Measurements from ENCODE around the gene MILR1. TPM values are rescaled to one million over a fixed set of nuclear protein-coding genes. Genes with fewer than 3 reads are reported as not detected.
"Not testable (repeated sequence)": the region's sequence is repeated elsewhere in the genome, so short reads cannot be mapped to it uniquely, and the experiment has no call there.

MILR1 gene
- total and polyA plus RNA-seq, 4 donors, result 1.2 to 3.8 (median 1.9) TPM

GRCh38 chr17:64420143-64420670 is 28.7 kb upstream of the MILR1 start:
- H3K36me3 ChIP-seq (ENCODE audit: control insufficient read depth in 4 of 4, insufficient read depth in 3 of 4, low read depth in 1 of 4, low read length in 3 of 4), result no peaks in the 10 kb centered on the region
- no peak for DNase-seq (ENCODE audit: low spot score)
- no peaks in the 10 kb centered on the region for H3K27me3 ChIP-seq (ENCODE audit: control insufficient read depth in 4 of 4, insufficient read depth in 4 of 4, low read length in 3 of 4)
- no peak for TF ChIP-seq TAF1 (conservative IDR thresholded peaks at IDR 0.05)
- peak; percentile 82 for TF ChIP-seq CTCF (IDR thresholded peaks at IDR 0.05; ENCODE audit: low read depth, low read length, missing input control)
- no peak for TF ChIP-seq MAX (IDR thresholded peaks at IDR 0.05)
- no peak for TF ChIP-seq FOXA2 (IDR thresholded peaks at IDR 0.05)
- TF ChIP-seq FOXA1 (IDR thresholded peaks at IDR 0.05), result no peak
- TF ChIP-seq HNF4A (conservative IDR thresholded peaks at IDR 0.05), result no peak
- TF ChIP-seq HNF4G (IDR thresholded peaks at IDR 0.05), result no peak
- peak; percentile 92 to 95 for TF ChIP-seq RAD21 (IDR thresholded peaks at IDR 0.05)
- TF ChIP-seq SP1 (IDR thresholded peaks at IDR 0.05), result no peak
- no peak for TF ChIP-seq REST (IDR thresholded peaks at IDR 0.05)
- TF ChIP-seq, protein P1, sequence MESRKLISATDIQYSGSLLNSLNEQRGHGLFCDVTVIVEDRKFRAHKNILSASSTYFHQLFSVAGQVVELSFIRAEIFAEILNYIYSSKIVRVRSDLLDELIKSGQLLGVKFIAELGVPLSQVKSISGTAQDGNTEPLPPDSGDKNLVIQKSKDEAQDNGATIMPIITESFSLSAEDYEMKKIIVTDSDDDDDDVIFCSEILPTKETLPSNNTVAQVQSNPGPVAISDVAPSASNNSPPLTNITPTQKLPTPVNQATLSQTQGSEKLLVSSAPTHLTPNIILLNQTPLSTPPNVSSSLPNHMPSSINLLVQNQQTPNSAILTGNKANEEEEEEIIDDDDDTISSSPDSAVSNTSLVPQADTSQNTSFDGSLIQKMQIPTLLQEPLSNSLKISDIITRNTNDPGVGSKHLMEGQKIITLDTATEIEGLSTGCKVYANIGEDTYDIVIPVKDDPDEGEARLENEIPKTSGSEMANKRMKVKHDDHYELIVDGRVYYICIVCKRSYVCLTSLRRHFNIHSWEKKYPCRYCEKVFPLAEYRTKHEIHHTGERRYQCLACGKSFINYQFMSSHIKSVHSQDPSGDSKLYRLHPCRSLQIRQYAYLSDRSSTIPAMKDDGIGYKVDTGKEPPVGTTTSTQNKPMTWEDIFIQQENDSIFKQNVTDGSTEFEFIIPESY (IDR thresholded peaks at IDR 0.05), result no peak
- TF ChIP-seq YY1 (IDR thresholded peaks at IDR 0.05), result no peak
- no peak overlapping the region for H3K4me3 ChIP-seq (ENCODE audit: low read depth in 1 of 3, low read length in 3 of 3)
- H3K4me1 ChIP-seq (ENCODE audit: control insufficient read depth in 4 of 4, insufficient read depth in 4 of 4, low read length in 3 of 4), result no peaks in the 10 kb centered on the region
- no peak overlapping the region for H3K27ac ChIP-seq (ENCODE audit: low read depth in 1 of 2, low read length in 2 of 2)
- 27% methylated on average over 6 of the region's 6 CpGs for WGBS
- H3K9me3 ChIP-seq (ENCODE audit: control insufficient read depth in 4 of 4, low read length in 3 of 4), result no peaks in the 10 kb centered on the region
- H3K9ac ChIP-seq (ENCODE audit: low read depth in 1 of 2, low read length in 2 of 2), result no peak overlapping the region

DNA sequence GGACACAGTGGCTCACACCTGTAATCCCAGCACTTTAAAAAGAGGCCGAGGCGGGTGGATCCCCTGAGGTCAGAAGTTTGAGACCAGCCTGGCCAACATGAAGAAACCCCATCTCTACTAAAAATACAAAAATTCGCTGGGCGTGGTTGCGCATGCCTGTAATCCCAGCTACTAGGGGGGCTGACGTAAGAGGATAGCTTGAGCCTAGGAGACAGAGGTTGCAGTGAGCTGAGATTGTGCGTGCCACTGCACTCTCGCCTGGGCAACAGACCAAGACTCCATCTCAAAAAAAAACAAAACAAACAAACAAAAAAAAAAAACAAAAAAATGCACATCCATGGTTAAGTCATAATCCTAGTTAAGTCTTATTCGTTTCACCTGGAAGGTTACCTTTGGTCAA is 26.8 kb upstream of the MILR1 start:
- WGBS, result 83% methylated on average over 9 of the region's 9 CpGs
- H3K4me1 ChIP-seq (ENCODE audit: control insufficient read depth in 4 of 4, insufficient read depth in 4 of 4, low read length in 3 of 4); H3K27ac ChIP-seq (ENCODE audit: low read depth in 1 of 2, low read length in 2 of 2); H3K9me3 ChIP-seq (ENCODE audit: control insufficient read depth in 4 of 4, low read length in 3 of 4); DNase-seq (ENCODE audit: low spot score); H3K27me3 ChIP-seq (ENCODE audit: control insufficient read depth in 4 of 4, insufficient read depth in 4 of 4, low read length in 3 of 4); H3K9ac ChIP-seq (ENCODE audit: low read depth in 1 of 2, low read length in 2 of 2); H3K4me3 ChIP-seq (ENCODE audit: low read depth in 1 of 3, low read length in 3 of 3); H3K36me3 ChIP-seq (ENCODE audit: control insufficient read depth in 4 of 4, insufficient read depth in 3 of 4, low read depth in 1 of 4, low read length in 3 of 4): not testable (repeated sequence)

All from liver (tissue), 9 donors.